Endothelial cell (in vitro differentiated cells): ENCODE results near the gene GEN1. TPM values are rescaled to one million over a fixed set of nuclear protein-coding genes. Genes with fewer than 3 reads are reported as not detected.

Experiments
- DNase-seq: peaks from one replicate; pipeline ENCODE4 v3.0.0; 2021; ENCODE audit warnings: low spot score
- H3K27ac Mint-ChIP-seq: one replicate; pipeline ENCODE4 v1.8.0; 2021; ENCODE audit warnings: mixed read lengths, inconsistent platforms; ENCODE audit not compliant: unreplicated experiment
- H3K27me3 Mint-ChIP-seq: one replicate; pipeline ENCODE4 v1.8.0; 2021; ENCODE audit warnings: mild to moderate bottlenecking, moderate library complexity, mixed read lengths, inconsistent platforms; ENCODE audit not compliant: unreplicated experiment
- H3K36me3 Mint-ChIP-seq: one replicate; pipeline ENCODE4 v1.8.0; 2021; ENCODE audit warnings: mild to moderate bottlenecking, low read depth, mixed read lengths, inconsistent platforms; ENCODE audit not compliant: unreplicated experiment
- H3K4me1 Mint-ChIP-seq: one replicate; pipeline ENCODE4 v1.8.0; 2021; ENCODE audit warnings: mild to moderate bottlenecking, mixed read lengths, inconsistent platforms; ENCODE audit not compliant: unreplicated experiment
- H3K4me3 Mint-ChIP-seq: one replicate; pipeline ENCODE4 v1.8.0; 2021; ENCODE audit warnings: mild to moderate bottlenecking, mixed read lengths, inconsistent platforms; ENCODE audit not compliant: unreplicated experiment
- H3K9me3 Mint-ChIP-seq: one replicate; pipeline ENCODE4 v1.8.0; 2021; ENCODE audit warnings: mixed read lengths, inconsistent platforms; ENCODE audit not compliant: unreplicated experiment
- CTCF ChIP-seq: fragments of 200-600 bp; sonication (generic); IDR thresholded peaks from one replicate; pipeline ENCODE4 v1.5.0; 2021; ENCODE audit warnings: antibody characterized with exemption; ENCODE audit not compliant: unreplicated experiment
- long read RNA-seq: library from polyadenylated mRNA; unstranded; transcript quantifications from one replicate; pipeline ENCODE4 v2.0.0, GENCODE V29; 2020; ENCODE audit not compliant: unreplicated experiment
- total RNA-seq: library from RNA; stranded (reverse); fragmentation: NEBNext Ultra II Directional; extraction: Animal tissue kit (Norgen Biotek cat#: 25700); gene quantifications from one replicate; pipeline ENCODE4 v1.2.1, GENCODE V29; 2021; ENCODE audit not compliant: unreplicated experiment

Gene GEN1
- total RNA-seq, result 12.3 TPM
- long read RNA-seq, result 0 reads

- Mint-ChIP-seq H3K36me3 (peaks cover 7% of the 10 kb centered on the region), H3K4me3 (peak within 1 kb of the TSS; percentile 97), H3K27me3 (peaks cover 5% of the 10 kb centered on the region), H3K27ac (peak within 1 kb of the TSS; percentile 97), H3K4me1 (peaks cover 18% of the 10 kb centered on the region), H3K9me3 (no peaks in the 10 kb centered on the region)
- peak; percentile 90 for DNase-seq
- no peak for TF ChIP-seq CTCF
Measured at GRCh38 chr2:17753803-17754663, at the start of gene GEN1, which contains the start of gene SMC6. Gene GEN1 (plus strand): TSS chr2:17754138. CDS start chr2:17759944, 5,806 bp downstream. Gene SMC6 (minus strand): TSS chr2:17753810. CDS start chr2:17745946, 7,864 bp downstream.

- TF ChIP-seq CTCF, result no peak
- peaks cover 4% of the 10 kb centered on the region for H3K36me3 Mint-ChIP-seq
- no peak for DNase-seq
- no peaks in the 10 kb centered on the region for H3K27me3 Mint-ChIP-seq
- no peak overlapping the region for H3K27ac Mint-ChIP-seq
- H3K4me3 Mint-ChIP-seq, result no peak overlapping the region
- H3K9me3 Mint-ChIP-seq, result no peaks in the 10 kb centered on the region
- no peaks in the 10 kb centered on the region for H3K4me1 Mint-ChIP-seq
Measured at GRCh38 chr2:17706845-17707244, 47.1 kb upstream of the GEN1 start.

GRCh38 chr2:17708501-17708900, 45.4 kb upstream of the GEN1 start:
- H3K9me3 Mint-ChIP-seq, result no peaks in the 10 kb centered on the region
- TF ChIP-seq CTCF, result no peak
- no peak for DNase-seq
- no peak overlapping the region for H3K4me3 Mint-ChIP-seq
- H3K27ac Mint-ChIP-seq, result no peak overlapping the region
- H3K27me3 Mint-ChIP-seq, result no peaks in the 10 kb centered on the region
- H3K4me1 Mint-ChIP-seq, result no peaks in the 10 kb centered on the region
- no peaks in the 10 kb centered on the region for H3K36me3 Mint-ChIP-seq

GRCh38 chr2:17709897-17710296, 44.0 kb upstream of the GEN1 start:
- Mint-ChIP-seq H3K36me3 (no peaks in the 10 kb centered on the region), H3K4me3 (no peak overlapping the region), H3K27me3 (no peaks in the 10 kb centered on the region), H3K27ac (no peak overlapping the region), H3K9me3 (no peaks in the 10 kb centered on the region), H3K4me1 (no peaks in the 10 kb centered on the region)
- TF ChIP-seq CTCF, result no peak
- no peak for DNase-seq
